HepG2 (cell line): ENCODE results near the gene UTP3. TPM values are rescaled to one million over a fixed set of nuclear protein-coding genes. Genes with fewer than 3 reads are reported as not detected.

Experiments used
- ATAC-seq: fragments of 200-7000 bp; cut with Tn5 transposase; 3 replicates; pipeline ENCODE4 v1.9.1; 2020; ENCODE audit warnings: mild to moderate bottlenecking, moderate library complexity
- BruUV-seq: library from RNA; stranded (reverse); fragments of 400-500 nt; replicated peaks from 2 replicates; lab custom pipeline; 2021; lab: Mats Ljungman, UMichigan
- CTCF ChIA-PET: fragments of 300-600 bp; formaldehyde crosslinking; extraction: SDS; loops from one replicate; lab custom pipeline; 2021; ENCODE audit warnings: low total read pairs, inconsistent platforms, low intra/inter-chr PET ratio; lab: Yijun Ruan, JAX
- POLR2A ChIA-PET: fragments of 350-600 bp; sonication (Branson Sonifier 250); formaldehyde crosslinking; loops from one replicate; lab custom pipeline; 2020; ENCODE audit warnings: antibody characterized with exemption, inconsistent platforms; lab: Yijun Ruan, JAX
- DNase-seq: peaks from one replicate; pipeline ENCODE4 v3.0.0-alpha.2; 2015; ENCODE audit warnings: low spot score
- FAIRE-seq: peaks from 3 replicates; lab custom pipeline; 2011; peaks lifted over from hg19 to GRCh38; lab: Jason Lieb, UNC
- H2AFZ ChIP-seq: one replicate; pipeline ENCODE4 v1.6.1; 2011; ENCODE audit warnings: low read length, inconsistent platforms
- H3K27ac ChIP-seq: fragments of 300-600 bp; 3 replicates; pipeline ENCODE4 v1.8.0; 2011; ENCODE audit warnings: mixed run types, mild to moderate bottlenecking, mixed read lengths, low read length, inconsistent platforms; ENCODE audit not compliant: insufficient read depth; ENCODE audit errors: extremely low read length
- H3K27me3 ChIP-seq, 2 experiments: fragments of 200-600 bp in 1 of 2; 2 replicates in 1 of 2; 3 replicates in 1 of 2; pipeline versions ENCODE4 v1.6.0 to v1.8.0; 2011; ENCODE audit warnings: low read length in 2 of 2, mild to moderate bottlenecking in 2 of 2, moderate library complexity in 2 of 2, inconsistent platforms in 1 of 2; ENCODE audit not compliant: insufficient read depth in 2 of 2, control insufficient read depth in 1 of 2
- H3K36me3 ChIP-seq, 2 experiments: fragments of 200-600 bp in 1 of 2; replicated peaks in 1 of 2; 2 replicates in 1 of 2; 3 replicates in 1 of 2; pipeline versions ENCODE4 v1.5.1 to v1.8.0; 2011; ENCODE audit warnings: low read length in 2 of 2, inconsistent platforms in 1 of 2; ENCODE audit not compliant: insufficient read depth in 2 of 2, control insufficient read depth in 1 of 2
- H3K4me1 ChIP-seq: 2 replicates; pipeline ENCODE4 v1.5.1; 2012; ENCODE audit warnings: low read length, inconsistent platforms; ENCODE audit not compliant: insufficient read depth
- H3K4me2 ChIP-seq: 2 replicates; pipeline ENCODE4 v1.6.0; 2011; ENCODE audit warnings: low read depth, low read length, inconsistent platforms
- H3K4me3 ChIP-seq, 3 experiments: fragments of 200-600 bp in 1 of 3; sonication (generic), shearing (Covaris generic) in 1 of 3; replicated peaks in 1 of 3; 2 replicates each; pipeline ENCODE4 v1.5.1; 2011 to 2016; ENCODE audit warnings: low read length in 3 of 3, inconsistent platforms in 2 of 3, low read depth in 2 of 3, mild to moderate bottlenecking in 2 of 3, control low read depth in 1 of 3, mixed read lengths in 1 of 3; ENCODE audit not compliant: insufficient read depth in 1 of 3
- H3K79me2 ChIP-seq: one replicate; pipeline ENCODE4 v1.6.1; 2011; ENCODE audit warnings: low read length, inconsistent platforms; ENCODE audit not compliant: insufficient read depth
- H3K9ac ChIP-seq: 2 replicates; pipeline ENCODE4 v1.6.0; 2011; ENCODE audit warnings: mild to moderate bottlenecking, low read depth, low read length, inconsistent platforms; ENCODE audit not compliant: insufficient read depth
- H3K9me3 ChIP-seq: 2 replicates; pipeline ENCODE4 v1.5.1; 2012; ENCODE audit warnings: mild to moderate bottlenecking, low read length
- H4K20me1 ChIP-seq: 2 replicates; pipeline ENCODE4 v1.6.0; 2011; ENCODE audit warnings: inconsistent platforms, mild to moderate bottlenecking, low read length, moderate library complexity; ENCODE audit not compliant: insufficient read depth
- AHR ChIP-seq: IDR thresholded peaks from 2 replicates; pipeline ENCODE4 v1.6.1; 2018; ENCODE audit warnings: missing genetic modification reagents, missing compliant biosample characterization
- CREM ChIP-seq, 2 experiments: sonication (generic) in 1 of 2; formaldehyde crosslinking in 1 of 2; IDR thresholded peaks; 2 replicates each; pipeline versions ENCODE4 v1.4.0 to v1.6.1; 2016 to 2020; ENCODE audit warnings: antibody characterized with exemption in 1 of 2, mild to moderate bottlenecking in 1 of 2, missing genetic modification reagents in 1 of 2
- FLYWCH1 ChIP-seq: sonication (generic); formaldehyde crosslinking; IDR thresholded peaks from 2 replicates; pipeline ENCODE4 v1.8.1; 2023; ENCODE audit warnings: mild to moderate bottlenecking, missing genetic modification reagents
- FOSL1 ChIP-seq: sonication (generic); formaldehyde crosslinking; IDR thresholded peaks from 2 replicates; pipeline ENCODE4 v1.9.0; 2021; ENCODE audit warnings: missing genetic modification reagents, borderline replicate concordance
- HOXA5 ChIP-seq: sonication (generic); formaldehyde crosslinking; IDR thresholded peaks from 2 replicates; pipeline ENCODE4 v1.4.0; 2020; ENCODE audit warnings: missing genetic modification reagents
- JDP2 ChIP-seq: sonication (generic); formaldehyde crosslinking; IDR thresholded peaks from 2 replicates; pipeline ENCODE4 v1.8.1; 2022; ENCODE audit warnings: missing genetic modification reagents, borderline replicate concordance
- KAT8 ChIP-seq: IDR thresholded peaks from 2 replicates; pipeline ENCODE4 v1.6.1; 2016; ENCODE audit warnings: missing genetic modification reagents, missing compliant biosample characterization
- NFKBIZ ChIP-seq: IDR thresholded peaks from 2 replicates; pipeline ENCODE4 v1.6.1; 2018; ENCODE audit warnings: missing genetic modification reagents, missing compliant biosample characterization
- SSRP1 ChIP-seq: IDR thresholded peaks from 2 replicates; pipeline ENCODE4 v1.6.1; 2016; ENCODE audit warnings: control low read depth
- WGBS: methylation state at CpG from one replicate; pipeline ENCODE4 v1.1.6; 2017; ENCODE audit warnings: low lambda C conversion rate; 5-methylcytosine and 5-hydroxymethylcytosine counted together
- in situ Hi-C: cut with HindIII; loops from 2 replicates; pipeline ENCODE4 v1.10.0; 2017; ENCODE audit warnings: low pct_unique_long_range_greater_than_20kb; ENCODE audit not compliant: extremely low pct_ligation_motif_present
- intact Hi-C: fragments of 100-400 bp; cut with micrococcal nuclease; formaldehyde crosslinking; loops from one replicate; pipeline ENCODE4 v1.10.0; 2022; ENCODE audit not compliant: unreplicated experiment
- polyA plus RNA-seq, 8 experiments: library from polyadenylated mRNA; depleted of rRNA in 3 of 8; stranded (reverse) in 7 of 8; unstranded in 1 of 8; fragments of >200 nt; fragmentation: Illumina TruSeq in 4 of 8; extraction: Trizol in 4 of 8; gene quantifications; 2 replicates each; pipeline versions ENCODE4 v1.2.1 to v1.2.3, GENCODE V29; 2011 to 2016; ENCODE audit warnings: low read depth in 4 of 8, missing spikeins in 1 of 8, mixed read lengths in 1 of 8; ENCODE audit not compliant: insufficient read depth in 1 of 8
- total RNA-seq, 5 experiments: library from RNA; depleted of rRNA; stranded (reverse); fragments of >200 nt; fragmentation: Illumina TruSeq; extraction: Trizol; gene quantifications; 2 replicates each; pipeline ENCODE4 v1.2.3, GENCODE V29; 2016; ENCODE audit warnings: low read depth in 1 of 5

Gene UTP3
- total and polyA plus RNA-seq, 2 of the 13 experiments (the other 11 are each of a cell fraction or from before 2014, with no cell fraction given), result 6.9 to 19.5 TPM

- in situ Hi-C loops, result loop anchor here (25.0 kb wide), 2 partner anchors 346 to 1046 kb away; no protein-coding TSS in a partner anchor
- FAIRE-seq (no peak), DNase-seq (no peak), ATAC-seq (no peak)
- CTCF ChIA-PET, result no interaction called here
- H3K9me3 ChIP-seq, result no peaks in the 10 kb centered on the region
- no TSS peak for BruUV-seq
- H3K36me3 ChIP-seq, result no peaks in the 10 kb centered on the region
- no peaks in the 10 kb centered on the region for H3K79me2 ChIP-seq
- intact Hi-C loops, result no loop called here
- TF ChIP-seq FLYWCH1 (CRISPR knock-in tag) (no peak), FOSL1 (CRISPR knock-in tag) (no peak)
- H3K4me2 ChIP-seq, result no peak within 1 kb of the TSS
- no peaks in the 10 kb centered on the region for H3K4me1 ChIP-seq
- no peaks in the 10 kb centered on the region for H3K27me3 ChIP-seq
- H3K4me3 ChIP-seq, result no peak within 1 kb of the TSS
- POLR2A ChIA-PET, result no interaction called here
- 0% methylated on average over 1 of the region's 1 CpG for WGBS
- no peak within 1 kb of the TSS for H3K27ac ChIP-seq
- no peak within 1 kb of the TSS for H3K9ac ChIP-seq
- no peak within 1 kb of the TSS for H2AFZ ChIP-seq
- no peaks in the 10 kb centered on the region for H4K20me1 ChIP-seq
These were observed 22.0 kb upstream of the UTP3 start, which contains the start of gene JCHAIN for GRCh38 chr4:70666369-70666768. JCHAIN (minus strand) TSS chr4:70666508; CDS start chr4:70666490, 18 bp downstream.

- FAIRE-seq (no peak), DNase-seq (no peak), ATAC-seq (no peak)
- no peak overlapping the region for H3K27ac ChIP-seq
- H2AFZ ChIP-seq, result no peak overlapping the region
- in situ Hi-C loops, result loop anchor here (25.0 kb wide), 2 partner anchors 344 to 1044 kb away; no protein-coding TSS in a partner anchor
- no peaks in the 10 kb centered on the region for H3K4me1 ChIP-seq
- 20% methylated on average over 3 of the region's 3 CpGs for WGBS
- CTCF ChIA-PET, result no interaction called here
- no peaks in the 10 kb centered on the region for H3K27me3 ChIP-seq
- no peak for TF ChIP-seq HOXA5
- TF ChIP-seq KAT8 (CRISPR knock-in tag), result no peak
- no peak for TF ChIP-seq NFKBIZ (CRISPR knock-in tag)
- no peak for TF ChIP-seq SSRP1 (CRISPR knock-in tag)
- no peak for TF ChIP-seq JDP2 (CRISPR knock-in tag)
- no peak for TF ChIP-seq CREM (IDR thresholded peaks at IDR 0.05)
- TF ChIP-seq CREM (CRISPR knock-in tag; IDR thresholded peaks at IDR 0.05), result no peak
- no peak for TF ChIP-seq AHR (CRISPR knock-in tag)
- intact Hi-C loops, result no loop called here
- no peaks in the 10 kb centered on the region for H4K20me1 ChIP-seq
- POLR2A ChIA-PET, result no interaction called here
- no peak overlapping the region for H3K4me3 ChIP-seq
- no peaks in the 10 kb centered on the region for H3K36me3 ChIP-seq
- H3K4me2 ChIP-seq, result no peak overlapping the region
- BruUV-seq, result no TSS peak
- no peaks in the 10 kb centered on the region for H3K9me3 ChIP-seq
- H3K9ac ChIP-seq, result no peak overlapping the region
- H3K79me2 ChIP-seq, result no peaks in the 10 kb centered on the region
These were observed 20.4 kb upstream of the UTP3 start for GRCh38 chr4:70667740-70668535.
